Calu3 (cell line): Measurements from ENCODE around the gene ELMO1. TPM values are rescaled to one million over a fixed set of nuclear protein-coding genes. Genes with fewer than 3 reads are reported as not detected.

Experiments used
- BruUV-seq: library from RNA; stranded (reverse); fragments of 400-500 nt; replicated peaks from 2 replicates; lab custom pipeline; 2021; lab: Mats Ljungman, UMichigan
- CTCF ChIA-PET: fragments of 300-600 bp; sonication (Branson Sonifier 250); formaldehyde crosslinking; loops from one replicate; lab custom pipeline; 2022; ENCODE audit warnings: antibody characterized with exemption; lab: Charles Lee
- DNase-seq: peaks from one replicate; pipeline ENCODE4 v3.0.0; 2022
- H3K27ac Mint-ChIP-seq: one replicate; pipeline ENCODE4 v1.8.0; 2022; ENCODE audit warnings: mixed read lengths; ENCODE audit not compliant: unreplicated experiment
- H3K27me3 Mint-ChIP-seq: one replicate; pipeline ENCODE4 v1.8.0; 2022; ENCODE audit warnings: mixed read lengths; ENCODE audit not compliant: unreplicated experiment
- H3K36me3 Mint-ChIP-seq: one replicate; pipeline ENCODE4 v1.8.0; 2022; ENCODE audit warnings: mild to moderate bottlenecking, moderate library complexity, mixed read lengths; ENCODE audit not compliant: insufficient read depth, unreplicated experiment
- H3K4me1 Mint-ChIP-seq: one replicate; pipeline ENCODE4 v1.8.0; 2022; ENCODE audit warnings: mild to moderate bottlenecking, low read depth, mixed read lengths; ENCODE audit not compliant: unreplicated experiment
- H3K4me3 Mint-ChIP-seq: one replicate; pipeline ENCODE4 v1.8.0; 2022; ENCODE audit warnings: mild to moderate bottlenecking, low read depth, moderate library complexity, mixed read lengths; ENCODE audit not compliant: unreplicated experiment
- H3K9me3 Mint-ChIP-seq: one replicate; pipeline ENCODE4 v1.8.0; 2022; ENCODE audit warnings: low read depth, mixed read lengths; ENCODE audit not compliant: unreplicated experiment
- CTCF ChIP-seq: fragments of 200-600 bp; IDR thresholded peaks from one replicate; pipeline ENCODE4 v1.8.0; 2022; ENCODE audit warnings: antibody characterized with exemption; ENCODE audit not compliant: unreplicated experiment
- intact Hi-C: fragments of 100-400 bp; cut with micrococcal nuclease; formaldehyde crosslinking; loops from one replicate; pipeline ENCODE4 v1.10.0; 2022; ENCODE audit not compliant: unreplicated experiment
- total RNA-seq: library from RNA; stranded (reverse); gene quantifications from 2 replicates; pipeline ENCODE4 v1.2.3, GENCODE V29; 2022

ELMO1 gene
- total RNA-seq, 1 experiment from 2014 or later = not detected

- Mint-ChIP-seq H3K36me3 (no peaks in the 10 kb centered on the region), H3K27ac (no peak overlapping the region), H3K4me3 (no peak overlapping the region), H3K4me1 (peaks cover 9% of the 10 kb centered on the region), H3K9me3 (no peaks in the 10 kb centered on the region), H3K27me3 (peaks cover 7% of the 10 kb centered on the region)
- no TSS peak for BruUV-seq
- intact Hi-C loops = no loop called here
- no peak for TF ChIP-seq CTCF
- DNase-seq = no peak
- CTCF ChIA-PET = interaction anchor here (0.7 to 1.2 kb wide), 2 partner anchors 8 to 225 kb away, joined by 4 read pairs; no protein-coding TSS in a partner anchor
Observed at GRCh38 chr7:37015353-37016034, 433.2 kb downstream of the ELMO1 start.

- Mint-ChIP-seq H3K27me3 (peaks cover 7% of the 10 kb centered on the region), H3K36me3 (no peaks in the 10 kb centered on the region), H3K27ac (no peak overlapping the region), H3K9me3 (no peaks in the 10 kb centered on the region), H3K4me3 (no peak overlapping the region), H3K4me1 (peaks cover 9% of the 10 kb centered on the region)
- no peak for TF ChIP-seq CTCF
- no peak for DNase-seq
- CTCF ChIA-PET = no interaction called here
- no TSS peak for BruUV-seq
- intact Hi-C loops = no loop called here
Observed at GRCh38 chr7:37013771-37014170, 434.9 kb downstream of the ELMO1 start.

- Mint-ChIP-seq H3K27me3 (peaks cover 7% of the 10 kb centered on the region), H3K9me3 (no peaks in the 10 kb centered on the region), H3K27ac (no peak overlapping the region), H3K4me3 (no peak overlapping the region), H3K4me1 (peaks cover 4% of the 10 kb centered on the region), H3K36me3 (no peaks in the 10 kb centered on the region)
- CTCF ChIA-PET = no interaction called here
- intact Hi-C loops = no loop called here
- no peak for DNase-seq
- TF ChIP-seq CTCF = no peak
- BruUV-seq = no TSS peak
Observed at GRCh38 chr7:37011151-37011890, 437.3 kb downstream of the ELMO1 start.

GRCh38 chr7:37009125-37009675 lies 439.5 kb downstream of the ELMO1 start:
- Mint-ChIP-seq H3K9me3 (no peaks in the 10 kb centered on the region), H3K27me3 (peaks cover 7% of the 10 kb centered on the region), H3K36me3 (no peaks in the 10 kb centered on the region), H3K4me1 (no peaks in the 10 kb centered on the region), H3K4me3 (no peak overlapping the region), H3K27ac (no peak overlapping the region)
- intact Hi-C loops = no loop called here
- no TSS peak for BruUV-seq
- no peak for DNase-seq
- CTCF ChIA-PET = no interaction called here
- TF ChIP-seq CTCF = no peak
